NCI-H82 (cell line): Measurements from ENCODE around the gene PRODH.
"Not testable (repeated sequence)": the region's sequence is repeated elsewhere in the genome, so short reads cannot be mapped to it uniquely, and the experiment has no call there.

Source experiments
- DNase-seq: peaks from one replicate; lab custom pipeline; 2025; lab: John Stamatoyannopoulos, UW

Gene PRODH

DNA sequence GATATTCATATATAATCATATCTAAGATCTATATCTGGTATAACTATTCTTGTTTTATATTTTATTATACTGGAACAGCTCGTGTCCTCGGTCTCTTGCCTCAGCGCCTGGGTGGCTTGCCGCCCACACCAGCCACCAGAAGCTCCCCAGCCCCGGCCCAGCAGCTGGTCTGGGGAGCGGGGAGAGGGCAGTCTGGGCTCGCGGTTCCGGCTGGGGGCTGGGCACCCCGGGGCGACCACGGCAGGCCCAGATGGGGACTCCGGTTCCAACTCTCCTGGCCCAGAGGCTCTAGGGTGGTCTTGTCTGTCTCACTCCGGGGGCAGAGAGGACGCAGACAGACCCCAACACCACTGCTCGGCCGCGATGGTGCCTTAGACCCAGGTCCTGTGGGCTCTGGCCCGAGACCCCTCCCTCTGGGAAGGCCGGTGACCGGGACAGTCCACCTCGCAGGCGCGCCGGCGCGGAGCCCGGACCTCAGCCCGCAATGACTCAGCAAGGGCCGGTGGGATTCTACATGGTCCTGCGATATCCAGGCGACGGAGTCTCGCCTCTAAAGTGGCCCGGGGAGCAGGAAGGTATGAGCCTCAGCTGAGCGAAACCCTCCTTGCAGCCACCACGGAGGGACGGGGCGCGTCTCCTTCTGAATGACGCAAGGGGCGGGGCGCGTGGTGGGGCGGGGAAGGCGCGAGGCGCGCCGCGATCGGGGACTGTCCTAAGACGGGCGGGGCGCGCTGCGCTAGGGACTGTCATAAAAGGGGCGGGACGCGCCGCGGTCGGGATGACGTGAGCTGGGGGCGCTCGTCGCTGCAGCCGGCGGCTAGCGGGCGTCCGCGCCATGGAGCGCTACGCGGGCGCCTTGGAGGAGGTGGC, 30.3 kb downstream of the PRODH start, which contains the start of gene DGCR6:
Gene DGCR6, plus strand, starts transcription at position 781 of the 870 bp plus-strand sequence. Its CDS starts 55 bp downstream, at position 836.
- no peak for DNase-seq

DNA sequence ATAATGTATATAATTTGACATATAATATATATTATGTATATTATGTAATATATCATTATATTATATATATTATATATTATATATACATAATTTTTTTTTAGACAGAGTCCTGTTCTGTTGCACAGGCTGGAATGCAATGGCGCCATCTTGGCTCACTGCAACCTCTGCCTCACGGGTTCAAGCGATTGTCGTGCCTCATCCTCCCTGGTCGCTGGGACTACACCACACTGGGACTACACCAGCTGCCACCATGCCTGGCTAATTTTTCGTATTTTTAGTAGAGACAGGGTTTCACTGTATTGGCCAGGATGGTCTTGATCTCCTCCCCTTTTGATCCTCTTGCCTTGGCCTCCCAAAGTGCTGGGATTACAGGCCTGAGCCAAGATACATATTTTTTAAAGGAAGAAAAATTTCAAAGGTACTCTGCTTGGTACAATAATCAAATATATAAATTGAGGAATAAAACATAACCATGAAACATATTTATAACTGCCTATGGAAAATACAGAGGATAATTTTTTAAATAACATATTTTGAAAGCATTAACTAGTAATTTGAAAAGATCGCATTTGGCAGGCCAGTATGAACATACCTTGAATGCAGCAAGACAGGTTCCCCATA, 39.9 kb downstream of the PRODH start:
- DNase-seq: not testable (repeated sequence)

DNA sequence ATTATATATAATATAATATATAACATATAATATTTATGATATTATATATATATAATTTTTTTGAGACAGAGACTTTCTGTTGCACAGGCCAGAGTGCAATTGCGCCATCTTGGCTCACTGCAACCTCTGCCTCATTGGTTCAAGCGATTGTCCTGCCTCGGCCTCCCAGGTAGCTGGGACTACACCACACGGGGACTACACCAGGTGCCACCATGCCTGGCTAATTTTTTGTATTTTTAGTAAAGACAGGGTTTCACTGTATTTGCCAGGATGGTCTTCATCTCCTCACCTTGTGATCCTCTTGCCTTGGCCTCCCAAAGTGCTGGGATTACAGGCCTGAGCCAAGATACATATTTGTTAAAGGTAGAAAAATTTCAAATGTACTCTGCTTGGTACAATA, 42.3 kb downstream of the PRODH start:
- not testable (repeated sequence) for DNase-seq

DNA sequence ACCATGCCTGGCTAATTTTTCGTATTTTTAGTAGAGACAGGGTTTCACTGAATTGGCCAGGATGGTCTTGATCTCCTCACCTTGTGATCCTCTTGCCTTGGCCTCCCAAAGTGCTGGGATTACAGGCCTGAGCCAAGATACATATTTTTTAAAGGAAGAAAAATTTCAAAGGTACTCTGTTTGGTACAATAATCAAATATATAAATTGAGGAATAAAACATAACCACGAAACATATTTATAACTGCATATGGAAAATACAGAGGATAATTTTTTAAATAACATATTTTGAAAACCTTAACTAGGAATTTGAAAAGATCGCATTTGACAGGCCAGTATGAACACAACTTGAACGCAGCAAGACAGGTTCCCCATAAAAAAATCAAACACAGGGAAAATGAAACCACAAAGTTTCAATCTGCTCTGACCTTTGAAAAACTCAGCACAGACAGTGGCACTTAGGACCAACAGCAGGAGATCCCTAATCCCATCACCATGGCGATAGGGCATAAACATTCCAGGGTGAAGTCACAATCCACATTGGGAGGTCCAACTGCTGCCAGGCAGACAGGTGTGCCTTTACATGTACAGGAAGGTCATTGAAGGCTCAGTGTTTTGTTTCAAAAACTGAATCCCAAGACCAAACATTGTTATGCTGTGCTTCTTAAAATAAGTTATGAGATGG, 45.4 kb downstream of the PRODH start:
- not testable (repeated sequence) for DNase-seq

DNA sequence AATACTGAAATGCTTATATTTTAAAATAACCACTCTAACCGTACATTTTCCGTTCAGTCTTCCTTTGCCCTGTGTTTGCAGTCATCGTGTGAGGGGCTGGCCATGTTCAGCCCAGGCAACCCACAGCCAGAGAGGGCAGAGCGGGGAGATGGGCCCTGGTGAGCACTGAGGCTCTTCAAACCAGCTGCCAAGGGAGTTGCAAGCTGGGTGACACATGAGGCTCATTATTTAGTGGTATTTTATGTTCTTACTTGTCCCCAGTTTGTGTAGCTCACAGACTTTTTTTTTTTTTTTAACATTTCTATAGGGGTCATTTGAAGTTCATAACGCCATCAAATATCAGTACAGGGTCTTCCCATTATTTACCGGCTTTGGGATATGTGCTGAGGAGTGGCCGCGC, 48.0 kb downstream of the PRODH start:
- no peak for DNase-seq

DNA sequence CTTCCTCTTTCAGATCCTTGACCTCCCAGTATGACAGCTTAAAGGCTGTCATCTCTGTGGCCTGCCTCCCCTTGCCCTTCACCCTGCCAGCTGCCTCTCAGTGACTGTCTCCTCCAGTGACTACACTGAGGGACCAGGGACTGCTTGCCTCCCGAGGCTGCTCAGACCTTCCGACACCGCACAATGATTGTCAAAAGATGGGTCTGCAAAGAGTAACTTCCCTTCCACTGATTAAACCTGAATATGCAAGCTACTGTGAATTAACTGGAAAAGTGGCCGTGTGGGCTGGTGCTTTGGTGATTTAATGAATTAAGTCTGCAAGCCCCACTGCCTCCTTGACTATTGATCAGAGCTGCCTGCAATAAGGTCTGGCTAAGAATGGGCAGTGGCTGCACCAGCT, 51.6 kb downstream of the PRODH start:
- DNase-seq: not testable (repeated sequence)

DNA sequence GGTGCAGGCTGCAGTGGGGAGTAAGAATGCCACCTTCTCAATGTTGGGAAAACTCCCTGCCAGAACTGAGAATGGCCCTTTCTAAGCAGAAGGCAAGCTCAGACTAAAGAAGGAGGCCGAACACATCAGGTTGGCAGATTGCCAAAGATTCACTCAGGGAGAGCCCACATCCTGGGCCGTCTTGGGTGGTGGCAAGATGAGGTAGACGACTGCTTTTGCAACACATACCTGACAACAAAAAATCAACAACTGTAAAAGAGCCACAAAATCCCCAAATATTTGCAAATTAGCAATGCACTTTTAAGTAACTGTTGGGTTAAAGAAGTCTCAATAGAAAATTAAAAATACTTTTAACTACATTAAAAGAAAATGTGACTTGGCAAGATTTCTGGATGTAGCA, 54.8 kb downstream of the PRODH start:
- DNase-seq: not testable (repeated sequence)
